Right cardiac atrium (tissue), 5 donors: Measurements from ENCODE around the gene OTUD7B. TPM values are rescaled to one million over a fixed set of nuclear protein-coding genes. Genes with fewer than 3 reads are reported as not detected.

Experiments
- ATAC-seq, 2 donors: fragments of 200-7000 bp; cut with Tn5 transposase; one replicate each; pipeline versions ENCODE4 v1.8.0 to v1.9.1; 2020; ENCODE audit warnings: moderate library complexity in 2 of 2, mild to moderate bottlenecking in 1 of 2
- DNase-seq, 3 donors: peaks; one replicate each; pipeline ENCODE4 v3.0.0-alpha.2; 2020
- H3K27ac ChIP-seq: one replicate; pipeline ENCODE4 v1.5.1; 2013; ENCODE audit warnings: mild to moderate bottlenecking, low read length, control low read depth, moderate library complexity
- H3K27me3 ChIP-seq: one replicate; pipeline ENCODE4 v1.6.1; 2013; ENCODE audit not compliant: control insufficient read depth, insufficient read depth
- H3K4me1 ChIP-seq: one replicate; pipeline ENCODE4 v1.6.1; 2013; ENCODE audit warnings: low read length; ENCODE audit not compliant: control insufficient read depth, insufficient read depth
- H3K4me3 ChIP-seq: one replicate; pipeline ENCODE4 v1.5.1; 2013; ENCODE audit warnings: low read length, control low read depth
- H3K9me3 ChIP-seq: one replicate; pipeline ENCODE4 v1.6.1; 2013; ENCODE audit warnings: low read length; ENCODE audit not compliant: control insufficient read depth
- WGBS: extraction: QIAGEN DNeasy Blood & Tissue Kit; methylation state at CpG from one replicate; pipeline ENCODE4 v1.1.7; 2013; 5-methylcytosine and 5-hydroxymethylcytosine counted together
- intact Hi-C, 4 donors: fragments of 100-400 bp; cut with DNase I; formaldehyde crosslinking; loops; one replicate each; pipeline versions ENCODE4 v1.11.0 to v1.14.0; 2022 to 2023
- polyA plus RNA-seq: library from polyadenylated mRNA; stranded (reverse); fragments of 200-250 nt; gene quantifications from one replicate; pipeline ENCODE4 v1.2.3, GENCODE V29; 2013
- total RNA-seq, 4 donors: library from RNA; stranded (reverse); fragmentation: NEBNext Ultra II Directional; extraction: Animal tissue kit (Norgen Biotek cat#: 25700); gene quantifications; one replicate each; pipeline ENCODE4 v1.2.1, GENCODE V29; 2021
- donor health status: healthy with polysubstance abuse.
- donor health status: DM: no; HTN: yes; CAD: no.
- donor health status: DM: no; HTN: no; CAD: no.
- donor health status: DM: no; HTN: yes; CAD: no; lungs with severe emphysema.
- donor health status: DM: yes; HTN: yes; CAD: no.

The OTUD7B gene
- total and polyA plus RNA-seq, 5 donors, result 9.6 to 27.2 (median 26.2) TPM

- no peaks in the 10 kb centered on the region for H3K9me3 ChIP-seq
- no peaks in the 10 kb centered on the region for H3K27me3 ChIP-seq
- no peak overlapping the region for H3K4me3 ChIP-seq
- H3K4me1 ChIP-seq, result peaks cover 8% of the 10 kb centered on the region
- no peak for DNase-seq
- intact Hi-C loops, result no loop called here
- H3K27ac ChIP-seq, result no peak overlapping the region
- no peak for ATAC-seq
- 93% methylated on average over 4 of the region's 4 CpGs for WGBS
Observed at GRCh38 chr1:149933208-149933607, 77.3 kb downstream of the OTUD7B start.

- ATAC-seq, result no peak
- Histone ChIP-seq H3K9me3 (no peaks in the 10 kb centered on the region), H3K4me3 (no peak overlapping the region), H3K4me1 (peaks cover 4% of the 10 kb centered on the region), H3K27me3 (no peaks in the 10 kb centered on the region), H3K27ac (no peak overlapping the region)
- DNase-seq, result no peak
- 92% methylated on average over 8 of the region's 8 CpGs for WGBS
- intact Hi-C loops, result no loop called here
Observed at GRCh38 chr1:149932474-149932873, 78.1 kb downstream of the OTUD7B start.

DNA sequence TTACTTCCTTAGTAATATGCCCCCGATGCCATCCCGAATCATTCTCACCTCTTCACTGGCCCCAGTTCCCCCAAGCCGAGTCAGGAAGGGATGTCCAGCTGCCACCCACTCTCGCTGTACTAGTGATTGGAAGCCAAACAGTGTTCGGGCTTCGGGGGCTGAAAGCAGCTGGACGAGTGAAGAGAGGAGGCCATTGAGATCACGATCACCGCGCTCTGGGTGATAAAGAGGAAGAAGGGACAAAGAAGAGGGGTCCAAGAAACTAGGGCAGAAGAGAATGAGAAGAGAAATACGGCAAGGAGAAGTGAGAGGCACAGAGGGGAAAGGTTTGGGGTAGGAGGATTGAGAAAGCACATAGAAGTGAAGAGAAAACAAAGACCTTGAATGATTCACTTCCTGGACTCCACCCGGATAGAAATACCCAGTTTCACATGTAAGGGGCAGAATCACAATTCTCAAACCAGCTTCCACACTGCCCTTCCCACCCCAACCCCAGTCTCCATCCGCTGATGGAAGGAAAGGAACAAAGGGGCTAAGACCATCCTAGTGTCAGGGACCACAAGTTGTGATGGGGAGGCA lies 79.2 kb downstream of the OTUD7B start:
- no peak overlapping the region for H3K4me3 ChIP-seq
- no peak overlapping the region for H3K27ac ChIP-seq
- WGBS, result 83% methylated on average over 13 of the region's 13 CpGs
- ATAC-seq (no peak), DNase-seq (no peak)
- no peaks in the 10 kb centered on the region for H3K9me3 ChIP-seq
- intact Hi-C loops, result no loop called here
- H3K4me1 ChIP-seq, result peaks cover under 1% of the 10 kb centered on the region
- H3K27me3 ChIP-seq, result no peaks in the 10 kb centered on the region

DNA sequence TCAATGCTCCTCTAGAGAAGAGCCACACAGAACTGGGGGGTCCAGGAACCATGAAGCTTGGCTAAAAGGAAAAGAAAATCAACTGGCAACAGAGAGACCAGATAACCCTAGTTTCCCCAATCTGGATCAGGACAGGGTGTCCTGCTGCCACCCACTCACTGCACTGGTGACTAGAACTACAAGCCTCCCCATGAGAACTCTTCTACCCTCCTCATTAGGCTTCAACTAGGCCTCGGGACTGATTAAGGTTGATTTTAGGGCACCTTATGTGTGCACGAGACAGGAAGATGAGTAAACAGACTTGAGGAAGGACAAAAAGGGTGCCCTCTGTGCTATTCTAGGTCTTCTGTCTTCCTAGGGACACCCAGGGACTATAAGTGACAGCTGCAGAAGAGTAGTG lies 80.7 kb downstream of the OTUD7B start:
- H3K4me3 ChIP-seq, result no peak overlapping the region
- H3K4me1 ChIP-seq, result peaks cover 4% of the 10 kb centered on the region
- no peaks in the 10 kb centered on the region for H3K27me3 ChIP-seq
- H3K9me3 ChIP-seq, result no peaks in the 10 kb centered on the region
- no peak for DNase-seq
- no peak for ATAC-seq
- intact Hi-C loops, result no loop called here
- WGBS, result 77% methylated on average over 2 of the region's 2 CpGs
- H3K27ac ChIP-seq, result no peak overlapping the region

GRCh38 chr1:149928401-149928724 lies 82.2 kb downstream of the OTUD7B start:
- Histone ChIP-seq H3K4me3 (peak overlapping the region; percentile 80), H3K27ac (peak overlapping the region; percentile 92), H3K4me1 (peaks cover 4% of the 10 kb centered on the region), H3K9me3 (no peaks in the 10 kb centered on the region), H3K27me3 (no peaks in the 10 kb centered on the region)
- intact Hi-C loops, result no loop called here
- 0% methylated on average over 1 of the region's 1 CpG for WGBS
- no peak for DNase-seq
- ATAC-seq, result no peak

GRCh38 chr1:149927563-149928400 lies 82.7 kb downstream of the OTUD7B start, which contains the start of gene SF3B4:
Gene SF3B4 (minus strand): TSS chr1:149927803. CDS start chr1:149927759, 44 bp downstream.
- WGBS, result under 1% methylated on average over 47 of the region's 47 CpGs
- Histone ChIP-seq H3K27me3 (no peaks in the 10 kb centered on the region), H3K9me3 (no peaks in the 10 kb centered on the region), H3K4me3 (peak within 1 kb of the TSS; percentile 80), H3K4me1 (peaks cover 4% of the 10 kb centered on the region), H3K27ac (peak within 1 kb of the TSS; percentile 92)
- intact Hi-C loops, result no loop called here
- peak; percentile 96 to 98 (median 98) for DNase-seq
- ATAC-seq, result peak; percentile 98

GRCh38 chr1:149927056-149927562 lies 83.4 kb downstream of the OTUD7B start:
- ATAC-seq (no peak), DNase-seq (no peak)
- Histone ChIP-seq H3K4me3 (peak overlapping the region; percentile 80), H3K9me3 (no peaks in the 10 kb centered on the region), H3K27ac (no peak overlapping the region), H3K27me3 (no peaks in the 10 kb centered on the region), H3K4me1 (peaks cover 4% of the 10 kb centered on the region)
- WGBS, result 3% methylated on average over 10 of the region's 10 CpGs
- intact Hi-C loops, result no loop called here

DNA sequence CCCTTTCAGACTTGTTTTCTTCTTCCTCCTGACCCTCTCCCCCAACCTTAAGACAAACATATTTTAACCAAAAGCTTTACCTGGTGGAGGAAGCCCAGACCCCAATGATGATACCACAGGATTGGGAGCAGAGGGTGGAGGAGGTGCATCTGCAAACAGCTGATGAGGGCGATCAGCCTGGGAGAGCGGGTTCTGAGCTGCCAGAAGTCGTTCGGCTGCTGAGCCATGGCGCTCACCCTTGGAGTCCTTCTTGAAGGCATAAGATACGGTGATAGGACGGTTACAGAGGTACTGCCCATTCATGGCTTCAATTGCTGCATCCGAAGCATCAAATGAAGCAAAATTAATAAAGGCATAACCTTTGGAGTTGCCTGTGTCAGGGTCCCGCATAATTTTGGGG lies 84.2 kb downstream of the OTUD7B start:
- Histone ChIP-seq H3K4me3 (no peak overlapping the region), H3K9me3 (no peaks in the 10 kb centered on the region), H3K27me3 (no peaks in the 10 kb centered on the region), H3K4me1 (peaks cover 4% of the 10 kb centered on the region), H3K27ac (no peak overlapping the region)
- 93% methylated on average over 9 of the region's 9 CpGs for WGBS
- no peak for DNase-seq
- no peak for ATAC-seq
- intact Hi-C loops, result no loop called here

DNA sequence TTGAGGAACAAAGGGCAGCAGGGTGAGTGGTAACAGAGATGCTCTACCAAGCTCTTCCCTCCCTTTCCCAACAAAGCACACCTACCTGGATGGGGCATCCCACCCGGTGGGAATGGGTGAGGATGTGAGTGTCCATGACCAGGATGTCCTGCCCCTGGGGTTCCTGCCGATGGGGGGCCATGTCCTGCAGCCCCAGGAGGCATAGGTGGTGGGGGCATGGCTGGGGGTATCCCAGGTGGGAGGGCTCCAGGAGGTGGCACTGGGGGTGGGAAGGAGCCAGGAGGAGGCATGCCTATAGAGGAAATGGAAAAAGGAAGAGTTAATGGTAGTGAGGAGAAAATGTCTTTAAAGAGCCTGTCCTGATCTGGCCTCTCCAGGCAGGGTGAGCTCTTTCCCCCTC lies 84.8 kb downstream of the OTUD7B start:
- H3K4me1 ChIP-seq, result peaks cover 4% of the 10 kb centered on the region
- no peak overlapping the region for H3K4me3 ChIP-seq
- no peak for ATAC-seq
- no peak for DNase-seq
- intact Hi-C loops, result no loop called here
- no peaks in the 10 kb centered on the region for H3K27me3 ChIP-seq
- WGBS, result 82% methylated on average over 2 of the region's 2 CpGs
- H3K9me3 ChIP-seq, result no peaks in the 10 kb centered on the region
- H3K27ac ChIP-seq, result no peak overlapping the region

DNA sequence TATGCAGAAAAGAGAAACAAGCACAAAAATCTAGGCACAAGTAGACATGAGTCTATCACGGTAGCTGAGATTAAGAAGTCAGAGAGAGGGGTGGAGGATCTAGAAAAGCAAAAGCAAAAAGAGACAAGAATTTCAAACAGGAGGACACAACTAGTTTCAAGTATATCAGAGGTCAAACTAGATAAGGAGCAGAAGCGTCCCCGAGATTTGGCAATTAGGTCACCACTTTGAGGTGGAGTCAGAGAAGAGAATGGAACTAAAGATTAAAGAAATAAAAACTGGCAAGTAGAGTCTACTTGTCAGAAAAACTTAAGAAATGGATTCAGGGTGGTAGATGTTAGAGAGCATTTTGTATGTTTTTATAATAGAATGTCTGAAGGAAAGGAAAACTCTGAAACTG lies 85.2 kb downstream of the OTUD7B start:
- DNase-seq, result no peak
- peaks cover 4% of the 10 kb centered on the region for H3K4me1 ChIP-seq
- no peak overlapping the region for H3K4me3 ChIP-seq
- no peak for ATAC-seq
- H3K27me3 ChIP-seq, result no peaks in the 10 kb centered on the region
- intact Hi-C loops, result no loop called here
- no peak overlapping the region for H3K27ac ChIP-seq
- 57% methylated on average over 3 of the region's 3 CpGs for WGBS
- H3K9me3 ChIP-seq, result no peaks in the 10 kb centered on the region

DNA sequence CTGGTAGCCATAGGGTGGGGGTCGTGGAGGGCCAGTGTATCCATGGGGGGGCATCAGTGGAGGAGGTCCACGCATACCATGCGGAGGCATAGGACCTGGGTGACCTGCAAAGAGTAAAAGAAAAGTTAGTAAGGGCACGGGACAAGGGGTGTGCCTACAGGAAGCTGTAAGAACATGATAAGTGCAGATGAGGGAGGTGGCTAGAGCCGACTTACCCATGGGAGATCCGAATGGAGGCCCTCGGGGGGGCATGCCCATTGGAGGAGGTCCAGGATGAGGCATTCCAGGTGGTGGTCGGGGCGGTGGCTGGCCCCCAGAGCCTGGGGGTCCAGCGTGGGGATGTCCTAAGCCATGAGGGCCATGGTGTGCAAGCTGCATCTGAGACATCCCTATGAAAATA lies 86.9 kb downstream of the OTUD7B start:
- Histone ChIP-seq H3K27ac (no peak overlapping the region), H3K4me1 (peaks cover 4% of the 10 kb centered on the region), H3K27me3 (no peaks in the 10 kb centered on the region), H3K9me3 (no peaks in the 10 kb centered on the region), H3K4me3 (no peak overlapping the region)
- no peak for DNase-seq
- no peak for ATAC-seq
- intact Hi-C loops, result no loop called here
- 84% methylated on average over 10 of the region's 10 CpGs for WGBS
